Activated T-cell treated with anti-CD3 and anti-CD28 coated beads, Interleukin-2, amount 50 U/mL, for 24 hours (primary cell): ENCODE results near the gene SMCO4.

Source experiments
- DNase-seq: peaks from one replicate; pipeline ENCODE4 v3.0.0-alpha.2; 2020
- H3K27ac Mint-ChIP-seq: 2 replicates; pipeline ENCODE4 v1.8.0; 2020; ENCODE audit warnings: mild to moderate bottlenecking, mixed read lengths
- H3K27me3 Mint-ChIP-seq: 2 replicates; pipeline ENCODE4 v1.8.0; 2020; ENCODE audit warnings: mixed read lengths
- H3K36me3 Mint-ChIP-seq: 2 replicates; pipeline ENCODE4 v1.8.0; 2020; ENCODE audit warnings: low read depth, mixed read lengths
- H3K4me1 Mint-ChIP-seq: 2 replicates; pipeline ENCODE4 v1.8.0; 2020; ENCODE audit warnings: low read depth, mixed read lengths
- H3K4me3 Mint-ChIP-seq: 2 replicates; pipeline ENCODE4 v1.8.0; 2020; ENCODE audit warnings: mild to moderate bottlenecking, moderate library complexity, mixed read lengths
- H3K9me3 Mint-ChIP-seq: 2 replicates; pipeline ENCODE4 v1.8.0; 2020; ENCODE audit warnings: mixed read lengths

The SMCO4 gene

DNA sequence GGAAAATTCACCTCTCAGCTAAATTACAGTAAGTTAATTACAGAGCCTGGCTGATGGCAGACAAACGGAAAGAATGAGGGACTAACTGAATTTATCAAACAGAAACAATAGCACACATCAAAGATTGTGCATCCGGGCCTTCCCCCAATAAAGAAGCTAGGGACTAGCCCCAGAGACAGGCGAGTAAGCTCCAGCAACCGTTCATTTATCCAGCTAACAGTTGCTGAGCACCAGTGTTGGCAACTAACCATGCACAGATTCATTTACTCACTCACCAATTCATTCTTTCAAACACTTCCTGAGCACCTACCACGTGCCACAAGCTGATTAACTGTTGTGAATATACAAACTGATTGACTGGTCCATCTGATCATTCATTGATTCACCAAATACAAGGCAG is 51.2 kb downstream of the SMCO4 start:
- H3K4me1 Mint-ChIP-seq = peaks cover 2% of the 10 kb centered on the region
- H3K4me3 Mint-ChIP-seq = no peak overlapping the region
- no peaks in the 10 kb centered on the region for H3K9me3 Mint-ChIP-seq
- no peak for DNase-seq
- no peak overlapping the region for H3K27ac Mint-ChIP-seq
- H3K36me3 Mint-ChIP-seq = no peaks in the 10 kb centered on the region
- H3K27me3 Mint-ChIP-seq = no peaks in the 10 kb centered on the region

DNA sequence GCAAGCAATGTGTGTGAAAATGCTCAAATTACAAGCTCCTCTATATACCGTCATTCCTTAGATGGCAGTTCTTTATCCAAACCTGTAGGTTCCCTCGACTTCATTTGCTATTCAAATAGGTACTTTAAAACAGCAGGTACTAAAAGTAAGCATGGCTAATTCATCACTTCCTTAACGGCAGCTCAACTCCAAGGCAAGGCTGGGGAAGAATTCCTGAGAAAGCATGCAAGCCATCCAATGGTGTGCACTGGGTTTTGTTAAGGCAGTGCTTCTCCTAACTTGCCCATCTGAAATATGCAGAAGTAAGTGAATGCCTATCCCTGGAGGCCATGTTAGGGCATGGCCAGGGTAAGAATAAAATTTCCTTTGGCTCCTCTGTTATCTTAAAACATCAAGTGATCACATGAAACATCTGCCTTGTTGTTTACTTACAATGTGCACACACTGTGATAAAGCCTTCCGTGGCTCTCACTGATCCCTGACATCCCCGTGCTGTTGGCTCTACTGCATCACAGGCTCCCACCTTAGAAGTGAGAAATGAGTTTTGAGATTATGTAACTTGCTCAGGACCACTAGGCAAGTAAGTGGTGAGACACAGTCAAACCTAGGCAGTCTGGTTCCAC is 52.1 kb downstream of the SMCO4 start:
- no peak for DNase-seq
- Mint-ChIP-seq H3K27ac (no peak overlapping the region), H3K27me3 (no peaks in the 10 kb centered on the region), H3K9me3 (no peaks in the 10 kb centered on the region), H3K4me3 (no peak overlapping the region), H3K36me3 (no peaks in the 10 kb centered on the region), H3K4me1 (peaks cover 2% of the 10 kb centered on the region)

DNA sequence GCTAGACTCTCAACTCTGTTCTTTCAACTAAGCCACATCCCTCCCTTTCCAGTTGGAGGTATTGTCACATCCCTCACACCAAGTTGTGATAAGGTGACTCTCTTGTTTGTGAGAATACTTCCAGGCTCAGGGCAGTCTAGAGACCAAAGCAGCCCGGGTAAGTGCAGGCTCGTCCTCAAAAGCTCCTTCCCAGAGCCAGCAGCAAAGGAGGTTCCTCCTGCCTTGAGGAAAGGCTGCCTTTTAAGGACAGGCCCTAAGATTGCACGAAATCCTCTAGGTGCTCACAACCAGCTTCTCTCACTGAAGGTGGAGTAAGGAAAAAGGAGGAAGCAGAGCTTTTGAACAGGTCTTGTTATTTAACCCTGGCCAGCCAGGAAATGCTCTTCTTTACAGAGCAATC is 53.4 kb downstream of the SMCO4 start:
- Mint-ChIP-seq H3K27me3 (no peaks in the 10 kb centered on the region), H3K36me3 (no peaks in the 10 kb centered on the region)

DNA sequence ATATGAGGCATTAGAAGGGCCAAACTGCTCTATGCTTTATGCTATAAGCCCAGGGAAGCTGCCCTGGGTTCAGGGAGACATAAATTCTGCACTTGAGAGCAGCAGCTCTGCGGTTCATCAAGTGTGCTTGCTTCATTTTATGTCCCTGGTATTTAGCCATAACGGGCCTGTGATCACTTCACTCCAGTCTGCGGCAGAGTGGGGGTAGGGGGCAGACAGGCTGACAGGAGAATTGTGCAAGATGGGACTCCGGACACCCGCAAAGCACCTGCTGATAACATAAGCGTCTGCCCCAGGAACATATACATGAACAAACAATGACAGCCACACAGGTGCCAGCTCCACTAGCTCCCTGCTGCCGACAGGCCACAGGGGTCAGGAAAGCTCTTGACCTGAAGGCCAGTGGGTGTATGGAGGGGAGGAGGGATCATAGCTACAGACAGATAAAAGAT is 56.1 kb downstream of the SMCO4 start:
- no peaks in the 10 kb centered on the region for H3K4me1 Mint-ChIP-seq
- H3K27ac Mint-ChIP-seq = no peak overlapping the region
- no peaks in the 10 kb centered on the region for H3K36me3 Mint-ChIP-seq
- DNase-seq = no peak
- H3K27me3 Mint-ChIP-seq = no peaks in the 10 kb centered on the region
- H3K4me3 Mint-ChIP-seq = no peak overlapping the region
- no peaks in the 10 kb centered on the region for H3K9me3 Mint-ChIP-seq

More for the DNA sequence above, 53.4 kb downstream of the SMCO4 start:
- no peak overlapping the region for H3K27ac Mint-ChIP-seq
- H3K4me3 Mint-ChIP-seq = no peak overlapping the region
- peaks cover 2% of the 10 kb centered on the region for H3K4me1 Mint-ChIP-seq
- DNase-seq = no peak
- no peaks in the 10 kb centered on the region for H3K9me3 Mint-ChIP-seq

DNA sequence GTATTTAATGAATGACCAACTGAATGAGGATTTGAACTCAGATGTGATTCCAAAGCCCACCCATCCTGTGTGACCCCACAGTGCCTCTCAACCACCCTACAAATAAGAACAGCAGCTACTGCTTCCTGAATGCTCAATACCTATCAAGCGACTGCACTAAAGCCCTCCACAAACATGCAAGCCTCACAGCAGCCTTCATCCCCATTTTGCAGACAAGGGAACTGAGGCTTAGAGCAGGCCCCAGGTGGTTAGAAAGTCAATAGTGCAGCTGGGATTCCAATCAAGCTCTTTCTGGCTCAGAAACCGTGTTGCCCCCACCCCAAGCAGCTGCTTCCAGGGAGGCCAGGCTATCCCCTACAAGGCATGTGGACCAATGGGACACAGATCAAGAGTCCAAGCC is 57.2 kb downstream of the SMCO4 start:
- Mint-ChIP-seq H3K4me1 (no peaks in the 10 kb centered on the region), H3K27ac (no peak overlapping the region), H3K27me3 (no peaks in the 10 kb centered on the region), H3K36me3 (no peaks in the 10 kb centered on the region), H3K4me3 (no peak overlapping the region), H3K9me3 (no peaks in the 10 kb centered on the region)
- no peak for DNase-seq

DNA sequence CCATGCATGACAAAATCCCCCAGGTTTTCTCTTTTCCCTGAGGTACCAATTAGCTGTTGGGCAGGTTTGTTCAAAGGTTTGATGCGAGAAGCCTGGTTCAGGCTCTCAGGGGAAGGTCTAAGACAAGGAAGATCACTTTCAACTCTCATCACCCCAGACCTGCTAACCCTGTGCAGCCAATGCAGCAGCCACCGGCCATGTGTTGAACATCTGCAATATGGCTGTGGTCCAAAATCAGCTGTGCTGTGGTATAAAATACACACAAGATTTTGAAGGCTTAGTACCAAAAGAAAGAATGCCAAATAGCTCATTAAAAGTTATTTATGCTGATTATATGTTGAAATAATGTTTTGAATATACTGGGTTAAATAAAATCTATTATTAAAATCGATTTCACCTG is 58.5 kb downstream of the SMCO4 start:
- no peaks in the 10 kb centered on the region for H3K36me3 Mint-ChIP-seq
- no peak for DNase-seq
- H3K27me3 Mint-ChIP-seq = no peaks in the 10 kb centered on the region
- H3K27ac Mint-ChIP-seq = no peak overlapping the region
- H3K4me3 Mint-ChIP-seq = no peak overlapping the region
- no peaks in the 10 kb centered on the region for H3K4me1 Mint-ChIP-seq
- H3K9me3 Mint-ChIP-seq = no peaks in the 10 kb centered on the region

DNA sequence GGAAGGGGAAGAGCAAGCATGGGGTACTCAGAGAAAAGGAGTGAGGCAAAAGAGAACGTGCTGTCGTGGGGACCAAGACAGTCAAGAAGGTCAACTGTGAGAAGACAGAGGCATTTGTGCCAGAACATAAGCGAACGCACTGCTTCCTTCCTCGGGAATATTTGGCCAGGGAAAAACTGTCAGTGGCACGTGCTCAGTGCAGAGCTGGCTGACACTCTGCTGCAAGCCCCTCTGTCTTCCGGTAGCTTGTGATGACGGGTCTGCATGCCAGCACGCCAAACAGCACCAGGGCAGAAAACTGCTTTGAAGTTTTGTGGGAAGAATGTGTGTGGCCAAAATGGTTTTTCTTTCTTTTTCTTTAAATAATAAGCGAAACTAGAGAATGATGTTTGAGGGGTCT is 60.6 kb downstream of the SMCO4 start:
- H3K27me3 Mint-ChIP-seq = no peaks in the 10 kb centered on the region
- H3K36me3 Mint-ChIP-seq = no peaks in the 10 kb centered on the region
- H3K4me3 Mint-ChIP-seq = no peak overlapping the region

DNA sequence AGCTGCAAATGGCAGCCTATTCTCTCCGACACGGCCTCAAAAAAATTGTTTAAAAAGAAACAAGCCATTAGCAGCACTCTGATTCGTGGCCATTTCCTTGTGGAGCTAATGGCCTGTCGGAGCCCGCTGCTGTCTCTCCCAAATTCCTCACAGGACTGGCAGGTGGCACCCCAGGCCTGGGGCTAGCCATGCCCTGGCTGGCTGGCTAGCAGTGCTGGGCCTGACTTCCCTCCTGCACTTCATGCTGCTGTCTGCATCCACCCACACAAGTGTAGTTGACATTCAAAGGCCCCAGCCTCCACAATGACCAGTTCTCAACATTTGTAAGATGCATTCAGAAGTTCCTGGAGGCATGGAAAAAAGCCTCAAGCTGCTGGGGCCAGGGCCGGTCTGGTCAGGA is 61.5 kb downstream of the SMCO4 start:
- Mint-ChIP-seq H3K27me3 (no peaks in the 10 kb centered on the region), H3K9me3 (no peaks in the 10 kb centered on the region), H3K4me3 (no peak overlapping the region), H3K36me3 (no peaks in the 10 kb centered on the region), H3K27ac (no peak overlapping the region), H3K4me1 (no peaks in the 10 kb centered on the region)
- no peak for DNase-seq

More for the DNA sequence above, 60.6 kb downstream of the SMCO4 start:
- no peaks in the 10 kb centered on the region for H3K4me1 Mint-ChIP-seq
- no peaks in the 10 kb centered on the region for H3K9me3 Mint-ChIP-seq
- H3K27ac Mint-ChIP-seq = no peak overlapping the region
- DNase-seq = no peak

DNA sequence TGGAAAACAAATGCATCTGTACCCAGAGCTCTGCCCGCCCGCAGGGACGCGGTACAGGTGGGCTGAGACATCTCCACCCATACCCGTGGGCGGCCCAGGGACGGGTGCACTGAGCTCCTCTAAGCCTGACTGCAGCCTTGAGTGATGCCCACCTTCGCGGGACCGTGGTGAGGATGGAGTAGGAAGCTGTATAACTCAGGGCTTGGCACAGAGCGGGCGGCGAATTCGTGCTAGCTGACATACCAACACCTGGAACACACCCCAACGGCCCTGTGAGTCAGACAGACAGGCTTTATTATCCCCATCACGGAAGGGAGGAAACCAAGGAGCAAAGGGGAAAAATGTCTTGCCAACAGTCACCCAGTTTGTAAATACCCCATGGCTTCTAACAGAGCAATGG is 61.9 kb downstream of the SMCO4 start:
- no peaks in the 10 kb centered on the region for H3K36me3 Mint-ChIP-seq
- no peak overlapping the region for H3K4me3 Mint-ChIP-seq
- no peak for DNase-seq
- no peaks in the 10 kb centered on the region for H3K9me3 Mint-ChIP-seq
- no peak overlapping the region for H3K27ac Mint-ChIP-seq
- no peaks in the 10 kb centered on the region for H3K27me3 Mint-ChIP-seq
- no peaks in the 10 kb centered on the region for H3K4me1 Mint-ChIP-seq

DNA sequence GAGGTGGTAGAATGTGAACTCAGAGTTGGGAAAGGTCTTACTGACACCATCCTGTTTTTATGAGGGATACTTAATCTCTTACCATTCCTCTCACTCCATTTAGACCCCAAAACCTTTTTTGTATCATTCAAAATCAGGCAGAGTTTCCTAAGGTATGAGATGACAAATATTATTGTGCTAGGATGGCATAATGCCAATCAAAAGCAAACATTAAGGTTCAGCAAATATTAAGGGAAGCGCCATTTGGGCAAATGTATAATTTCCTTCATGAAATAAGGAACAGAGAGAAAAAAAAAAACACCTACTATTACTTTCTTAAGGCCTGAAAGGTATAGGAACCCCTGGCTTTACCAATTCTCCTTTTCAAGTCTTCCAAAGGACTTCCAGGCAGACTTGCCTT is 62.4 kb downstream of the SMCO4 start:
- Mint-ChIP-seq H3K27ac (no peak overlapping the region), H3K9me3 (no peaks in the 10 kb centered on the region), H3K4me3 (no peak overlapping the region), H3K27me3 (no peaks in the 10 kb centered on the region), H3K36me3 (no peaks in the 10 kb centered on the region), H3K4me1 (no peaks in the 10 kb centered on the region)
- no peak for DNase-seq

DNA sequence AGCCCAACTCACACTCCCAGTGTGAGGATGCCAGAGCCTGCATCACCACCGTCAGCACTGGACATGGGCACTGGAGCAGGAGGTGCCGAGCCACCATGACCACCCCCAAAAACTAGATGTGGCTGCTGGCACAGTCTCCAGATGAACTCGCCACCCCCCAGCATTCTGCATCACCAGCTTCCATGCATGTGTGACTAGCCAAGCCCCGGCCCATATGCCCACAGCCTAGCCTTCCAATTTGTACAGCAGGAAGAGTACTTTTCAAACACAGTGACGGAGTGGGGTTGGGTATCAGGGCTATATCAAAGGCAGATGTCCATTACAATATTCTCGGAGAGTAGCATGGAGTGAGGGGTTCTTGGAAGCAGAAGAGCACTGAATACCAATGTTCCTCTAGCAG is 62.9 kb downstream of the SMCO4 start:
- Mint-ChIP-seq H3K27me3 (no peaks in the 10 kb centered on the region), H3K4me1 (no peaks in the 10 kb centered on the region), H3K36me3 (no peaks in the 10 kb centered on the region), H3K4me3 (no peak overlapping the region), H3K27ac (no peak overlapping the region), H3K9me3 (no peaks in the 10 kb centered on the region)
- DNase-seq = no peak

DNA sequence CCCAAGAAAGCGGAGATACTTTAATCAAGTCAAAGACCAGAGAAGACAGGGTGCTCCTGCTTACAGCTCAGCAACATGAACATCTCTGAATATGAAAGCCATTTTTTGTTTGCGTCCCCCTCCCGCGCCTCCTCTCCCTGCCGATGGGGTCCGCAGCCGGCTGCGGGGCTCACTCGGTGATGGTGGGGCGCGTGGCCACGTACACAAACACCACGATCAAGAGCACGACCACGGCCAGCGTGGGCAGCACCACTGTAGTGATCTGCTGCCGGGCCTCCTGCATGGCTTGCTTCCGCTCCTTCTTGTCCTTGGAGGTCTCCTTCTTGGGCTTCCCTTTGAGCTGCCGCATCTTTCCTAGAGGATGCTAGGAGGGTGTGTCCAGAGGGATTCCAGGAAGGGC is 64.3 kb downstream of the SMCO4 start:
- Mint-ChIP-seq H3K27ac (no peak overlapping the region), H3K9me3 (no peaks in the 10 kb centered on the region), H3K36me3 (no peaks in the 10 kb centered on the region), H3K27me3 (no peaks in the 10 kb centered on the region), H3K4me3 (no peak overlapping the region), H3K4me1 (no peaks in the 10 kb centered on the region)
- DNase-seq = no peak

DNA sequence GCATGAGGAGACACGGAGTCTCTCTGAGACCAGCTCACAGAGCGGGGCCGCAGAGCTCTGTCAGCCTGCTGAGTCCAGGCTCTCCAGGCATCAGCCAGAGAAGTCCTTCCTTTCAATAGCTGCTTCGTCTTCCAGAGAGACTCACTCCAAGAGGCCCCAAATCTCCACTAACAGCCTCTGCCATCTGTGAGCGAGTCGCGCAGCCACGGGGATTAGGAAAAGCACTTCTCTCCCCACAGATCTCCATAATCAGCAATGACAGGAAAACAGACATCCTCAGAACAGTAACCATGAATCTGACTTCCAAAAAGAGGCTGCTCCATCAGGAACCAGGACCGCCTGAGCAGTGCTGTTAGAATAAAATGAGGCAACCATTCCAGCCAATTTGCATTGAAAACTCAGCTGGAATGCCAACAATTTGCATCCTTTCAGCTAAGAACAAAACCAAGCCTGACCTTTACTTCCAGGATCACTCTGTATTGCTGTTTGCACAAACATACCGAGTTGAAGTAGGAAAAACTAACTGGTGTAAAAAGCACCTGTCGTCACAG is 65.4 kb downstream of the SMCO4 start:
- no peaks in the 10 kb centered on the region for H3K36me3 Mint-ChIP-seq
- H3K4me3 Mint-ChIP-seq = no peak overlapping the region
- H3K9me3 Mint-ChIP-seq = no peaks in the 10 kb centered on the region
- H3K27me3 Mint-ChIP-seq = no peaks in the 10 kb centered on the region
- no peak overlapping the region for H3K27ac Mint-ChIP-seq
- no peaks in the 10 kb centered on the region for H3K4me1 Mint-ChIP-seq
- no peak for DNase-seq

DNA sequence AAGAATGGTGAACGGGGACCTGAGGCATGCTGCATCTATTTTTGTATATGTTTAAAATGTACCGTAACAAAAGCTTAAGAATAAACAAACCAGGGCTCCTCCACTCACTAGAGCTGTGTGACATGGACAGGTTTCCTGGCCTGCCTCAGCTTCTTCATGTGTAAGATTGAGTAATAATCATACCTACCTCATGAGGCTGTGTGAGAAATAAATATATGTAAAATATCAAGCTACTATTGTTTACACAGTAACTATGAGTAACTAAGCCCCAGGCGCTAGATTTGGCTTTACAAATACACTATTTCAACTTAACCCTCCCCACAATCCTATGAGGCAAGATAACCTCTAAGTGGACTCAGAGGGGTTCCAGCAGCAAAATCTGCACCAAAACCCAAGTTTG is 66.4 kb downstream of the SMCO4 start:
- no peaks in the 10 kb centered on the region for H3K27me3 Mint-ChIP-seq
- no peaks in the 10 kb centered on the region for H3K36me3 Mint-ChIP-seq
- no peak overlapping the region for H3K4me3 Mint-ChIP-seq
- no peaks in the 10 kb centered on the region for H3K9me3 Mint-ChIP-seq
- no peak for DNase-seq
- no peak overlapping the region for H3K27ac Mint-ChIP-seq
- no peaks in the 10 kb centered on the region for H3K4me1 Mint-ChIP-seq

DNA sequence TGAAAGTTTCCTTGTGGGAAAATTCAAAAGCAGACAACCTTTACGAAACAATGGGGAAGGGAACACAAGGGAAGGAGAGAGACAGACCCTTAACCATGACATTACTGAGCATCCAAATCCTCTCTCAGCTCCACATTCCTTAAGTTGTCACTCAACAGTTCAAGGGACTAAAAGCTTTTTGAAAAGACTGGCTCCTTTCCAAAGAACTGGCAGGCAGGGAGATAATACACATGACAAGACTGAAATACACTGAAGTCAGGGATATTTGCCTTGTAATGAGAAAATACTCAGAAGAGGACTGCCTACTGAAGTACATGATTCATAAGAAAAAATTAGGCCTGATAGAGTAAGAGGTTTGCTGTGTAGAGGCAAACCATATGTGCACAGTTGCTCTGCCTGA is 69.1 kb downstream of the SMCO4 start:
- Mint-ChIP-seq H3K9me3 (no peaks in the 10 kb centered on the region), H3K4me1 (no peaks in the 10 kb centered on the region), H3K27me3 (no peaks in the 10 kb centered on the region), H3K27ac (no peak overlapping the region), H3K36me3 (no peaks in the 10 kb centered on the region), H3K4me3 (no peak overlapping the region)
- DNase-seq = no peak

DNA sequence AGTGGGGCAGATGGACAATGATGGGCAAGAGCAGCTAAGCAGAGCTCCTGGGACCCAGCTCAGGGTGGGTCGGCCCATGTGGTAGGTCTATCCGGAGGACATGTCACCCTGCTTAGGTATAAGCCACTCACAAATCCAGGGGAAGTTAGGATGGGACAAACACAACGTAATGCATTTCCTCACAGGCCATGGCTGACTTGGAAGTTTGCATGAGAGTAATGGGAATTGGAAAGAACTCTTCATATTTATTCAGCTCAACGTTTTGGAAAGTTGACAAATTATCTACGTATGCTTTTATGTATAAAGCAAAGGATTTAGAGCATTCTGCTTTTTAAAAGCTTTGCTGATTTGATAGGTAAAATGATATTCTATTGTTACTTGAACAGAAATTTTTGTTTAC is 74.9 kb downstream of the SMCO4 start:
- Mint-ChIP-seq H3K4me1 (no peaks in the 10 kb centered on the region), H3K27ac (no peak overlapping the region), H3K27me3 (no peaks in the 10 kb centered on the region), H3K36me3 (no peaks in the 10 kb centered on the region), H3K4me3 (no peak overlapping the region), H3K9me3 (no peaks in the 10 kb centered on the region)
- DNase-seq = no peak
